GM23248 (cell line): ENCODE data around the gene KBTBD8. TPM values are rescaled to one million over a fixed set of nuclear protein-coding genes. Genes with fewer than 3 reads are reported as not detected.

Experiments used
- DNase-seq: peaks from one replicate; pipeline ENCODE4 v3.0.0-alpha.2; 2015
- H2AFZ ChIP-seq: fragments of 200-600 bp; sonication (generic); 2 replicates; pipeline ENCODE4 v1.6.1; 2016; ENCODE audit warnings: antibody characterized with exemption
- H3F3A ChIP-seq: fragments of 200-600 bp; sonication (generic); 2 replicates; pipeline ENCODE4 v1.6.1; 2016; ENCODE audit warnings: mild to moderate bottlenecking, antibody characterized with exemption, mixed run types; ENCODE audit not compliant: insufficient read depth
- H3K27ac ChIP-seq: fragments of 200-600 bp; sonication (generic); 2 replicates; pipeline ENCODE4 v1.5.1; 2016; ENCODE audit warnings: mild to moderate bottlenecking
- H3K27me3 ChIP-seq: fragments of 200-600 bp; sonication (generic); replicated peaks from 2 replicates; pipeline ENCODE4 v1.6.1; 2016; ENCODE audit warnings: mild to moderate bottlenecking; ENCODE audit not compliant: insufficient read depth
- H3K36me3 ChIP-seq: fragments of 200-600 bp; sonication (generic); 2 replicates; pipeline ENCODE4 v1.6.1; 2016; ENCODE audit warnings: low read depth, mild to moderate bottlenecking
- H3K4me1 ChIP-seq: fragments of 200-600 bp; sonication (generic); 2 replicates; pipeline ENCODE4 v1.6.1; 2016; ENCODE audit warnings: mild to moderate bottlenecking; ENCODE audit not compliant: insufficient read depth
- H3K4me2 ChIP-seq: fragments of 200-600 bp; sonication (generic); one replicate; pipeline ENCODE4 v1.6.1; 2016; ENCODE audit warnings: mild to moderate bottlenecking; ENCODE audit not compliant: unreplicated experiment
- H3K4me3 ChIP-seq: fragments of 200-600 bp; sonication (generic); 2 replicates; pipeline ENCODE4 v1.5.1; 2016; ENCODE audit warnings: mild to moderate bottlenecking
- H3K79me2 ChIP-seq: fragments of 200-600 bp; sonication (generic); 2 replicates; pipeline ENCODE4 v1.6.1; 2016; ENCODE audit warnings: mild to moderate bottlenecking; ENCODE audit not compliant: insufficient read depth
- H3K9ac ChIP-seq: fragments of 200-600 bp; sonication (generic); 2 replicates; pipeline ENCODE4 v1.6.1; 2016; ENCODE audit warnings: mild to moderate bottlenecking
- H3K9me2 ChIP-seq: fragments of 200-600 bp; sonication (generic); 2 replicates; pipeline ENCODE4 v1.6.1; 2016; ENCODE audit warnings: mixed run types, mild to moderate bottlenecking, moderate library complexity; ENCODE audit not compliant: insufficient read depth
- H3K9me3 ChIP-seq: fragments of 200-600 bp; sonication (generic); one replicate; pipeline ENCODE4 v1.6.1; 2017; ENCODE audit warnings: low read depth
- H4K20me1 ChIP-seq: fragments of 200-600 bp; sonication (generic); 2 replicates; pipeline ENCODE4 v1.6.0; 2016; ENCODE audit not compliant: insufficient read depth
- EZH2 ChIP-seq: fragments of 200-600 bp; sonication (generic); IDR thresholded peaks from 2 replicates; pipeline ENCODE4 v1.6.1; 2018; ENCODE audit warnings: antibody characterized with exemption, mild to moderate bottlenecking; ENCODE audit not compliant: insufficient read depth, poor library complexity, severe bottlenecking
- EZH2phosphoT487 ChIP-seq: fragments of 200-600 bp; sonication (generic); IDR thresholded peaks from 2 replicates; pipeline ENCODE4 v1.6.1; 2018; ENCODE audit warnings: antibody characterized with exemption, moderate library complexity, mild to moderate bottlenecking, low read depth; ENCODE audit not compliant: insufficient read depth
- WGBS, 2 experiments: methylation state at CpG; one replicate each; pipeline ENCODE4 v1.1.6; 2015 to 2017; ENCODE audit warnings: low lambda C conversion rate in 2 of 2, low coverage in 1 of 2; ENCODE audit errors: missing lambda C conversion rate in 2 of 2; 5-methylcytosine and 5-hydroxymethylcytosine counted together
- in situ Hi-C: fragments of 300-500 bp; cut with MboI; formaldehyde crosslinking; loops from 2 replicates; pipeline ENCODE4 v1.15.0; 2020
- polyA plus RNA-seq: library from polyadenylated mRNA; unstranded; fragments of >200 nt; fragmentation: Nextera tagmentation; extraction: Ambion mirVana; gene quantifications from 2 replicates; pipeline ENCODE4 v1.2.1, GENCODE V29; 2016
- total RNA-seq: library from RNA; depleted of rRNA; stranded (reverse); fragments of >200 nt; shearing (Covaris generic); gene quantifications from 2 replicates; pipeline ENCODE4 v1.2.3, GENCODE V29; 2014

KBTBD8 gene
- total and polyA plus RNA-seq, 2 experiments from 2014 or later = 0.26 to 0.86 TPM

DNA sequence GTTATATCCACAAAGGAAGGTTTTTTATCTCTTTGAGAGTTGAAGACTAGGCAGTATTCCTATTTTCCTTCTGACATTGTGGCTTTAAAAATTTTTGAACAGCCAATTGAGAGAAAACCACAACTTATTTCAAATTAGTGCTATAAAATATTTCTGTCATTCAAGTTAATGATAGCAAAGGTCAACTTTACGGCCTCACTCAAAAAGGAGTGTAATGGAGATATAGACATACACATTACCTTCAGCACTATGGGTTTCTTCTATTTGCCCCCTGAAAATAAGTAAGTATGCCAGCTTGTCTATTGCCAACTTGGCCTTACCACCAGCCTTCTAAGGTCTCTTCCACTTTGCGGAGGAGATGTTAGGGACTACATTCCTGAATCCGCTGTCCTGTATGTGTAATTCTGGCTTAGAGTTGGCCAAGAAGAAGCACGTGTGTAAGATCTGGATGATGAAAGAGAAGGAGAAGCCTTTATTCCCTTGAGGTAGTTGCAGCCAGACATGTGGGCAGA lies 44.1 kb upstream of the KBTBD8 start:
- Histone ChIP-seq H3K9me3 (no peaks in the 10 kb centered on the region), H2AFZ (no peak overlapping the region), H3K27ac (no peak overlapping the region), H3K4me1 (no peaks in the 10 kb centered on the region), H3K36me3 (no peaks in the 10 kb centered on the region), H3K9me2 (peaks cover 4% of the 10 kb centered on the region; the same call in 1 of the 2 replicates), H3K9ac (no peak overlapping the region), H3K4me3 (no peak overlapping the region), H4K20me1 (no peaks in the 10 kb centered on the region), H3K4me2 (no peak overlapping the region), H3K79me2 (no peaks in the 10 kb centered on the region), H3F3A (no peaks in the 10 kb centered on the region), H3K27me3 (no peaks in the 10 kb centered on the region; the same call in 1 of the 2 replicates)
- no peak for TF ChIP-seq EZH2
- TF ChIP-seq EZH2phosphoT487 = no peak
- 49 to 53% methylated on average over 4 of the region's 4 CpGs for WGBS, 2 experiments
- DNase-seq = no peak
- in situ Hi-C loops = loop anchor here (25.0 kb wide), 1 partner anchor 1933 kb away; no protein-coding TSS in a partner anchor

GRCh38 chr3:66956742-66957141 lies 41.4 kb upstream of the KBTBD8 start:
- no peak for TF ChIP-seq EZH2
- H2AFZ ChIP-seq = no peak overlapping the region
- H3K4me2 ChIP-seq = no peak overlapping the region
- no peak for DNase-seq
- no peak overlapping the region for H3K27ac ChIP-seq
- H3K9me3 ChIP-seq = no peaks in the 10 kb centered on the region
- no peaks in the 10 kb centered on the region for H3F3A ChIP-seq
- H3K4me3 ChIP-seq = no peak overlapping the region
- no peaks in the 10 kb centered on the region for H3K36me3 ChIP-seq
- in situ Hi-C loops = loop anchor here (25.0 kb wide), 1 partner anchor 1931 kb away; no protein-coding TSS in a partner anchor
- no peaks in the 10 kb centered on the region for H3K4me1 ChIP-seq
- WGBS, 2 experiments = 28 to 35% methylated on average over 4 of the region's 4 CpGs
- H3K79me2 ChIP-seq = no peaks in the 10 kb centered on the region
- H4K20me1 ChIP-seq = no peaks in the 10 kb centered on the region
- no peak overlapping the region for H3K9ac ChIP-seq
- peaks cover 5% of the 10 kb centered on the region; the same call in 1 of the 2 replicates for H3K27me3 ChIP-seq
- H3K9me2 ChIP-seq = peaks cover 4% of the 10 kb centered on the region; the same call in 1 of the 2 replicates

GRCh38 chr3:66957367-66957766 lies 40.7 kb upstream of the KBTBD8 start:
- 51 to 60% methylated on average over 5 of the region's 5 CpGs for WGBS, 2 experiments
- in situ Hi-C loops = loop anchor here (25.0 kb wide), 1 partner anchor 1930 kb away; no protein-coding TSS in a partner anchor
- H3K36me3 ChIP-seq = no peaks in the 10 kb centered on the region

GRCh38 chr3:66958067-66958466 lies 40.0 kb upstream of the KBTBD8 start:
- Histone ChIP-seq H3K36me3 (no peaks in the 10 kb centered on the region), H3K79me2 (no peaks in the 10 kb centered on the region), H3K9me2 (peaks cover 4% of the 10 kb centered on the region; the same call in 1 of the 2 replicates), H3K9ac (no peak overlapping the region), H2AFZ (no peak overlapping the region), H3K4me1 (no peaks in the 10 kb centered on the region), H3K4me2 (no peak overlapping the region), H3F3A (no peaks in the 10 kb centered on the region), H3K9me3 (no peaks in the 10 kb centered on the region), H3K27me3 (peaks cover 11% of the 10 kb centered on the region; the same call in 1 of the 2 replicates), H3K27ac (no peak overlapping the region), H4K20me1 (no peaks in the 10 kb centered on the region), H3K4me3 (no peak overlapping the region)
- in situ Hi-C loops = loop anchor here (25.0 kb wide), 1 partner anchor 1929 kb away; no protein-coding TSS in a partner anchor
- DNase-seq = no peak
- 70 to 100% methylated on average over 1 of the region's 1 CpG for WGBS, 2 experiments
- TF ChIP-seq EZH2 = no peak

More at GRCh38 chr3:66957367-66957766, 40.7 kb upstream of the KBTBD8 start:
- Histone ChIP-seq H3K9me2 (peaks cover 4% of the 10 kb centered on the region; the same call in 1 of the 2 replicates), H3K9ac (no peak overlapping the region), H3K79me2 (no peaks in the 10 kb centered on the region), H4K20me1 (no peaks in the 10 kb centered on the region), H3K27ac (no peak overlapping the region), H3K27me3 (peaks cover 5% of the 10 kb centered on the region; the same call in 1 of the 2 replicates), H3K4me1 (no peaks in the 10 kb centered on the region), H3K4me3 (no peak overlapping the region), H3K4me2 (no peak overlapping the region), H3K9me3 (no peaks in the 10 kb centered on the region), H3F3A (no peaks in the 10 kb centered on the region), H2AFZ (no peak overlapping the region)
- no peak for DNase-seq
- TF ChIP-seq EZH2 (no peak), EZH2phosphoT487 (no peak)
